Calu3 (cell line): Measurements from ENCODE around the gene B4GALT4. TPM values are rescaled to one million over a fixed set of nuclear protein-coding genes. Genes with fewer than 3 reads are reported as not detected.

Source experiments
- BruUV-seq: library from RNA; stranded (reverse); fragments of 400-500 nt; replicated peaks from 2 replicates; lab custom pipeline; 2021; lab: Mats Ljungman, UMichigan
- CTCF ChIA-PET: fragments of 300-600 bp; sonication (Branson Sonifier 250); formaldehyde crosslinking; loops from one replicate; lab custom pipeline; 2022; ENCODE audit warnings: antibody characterized with exemption; lab: Charles Lee
- DNase-seq: peaks from one replicate; pipeline ENCODE4 v3.0.0; 2022
- H3K27ac Mint-ChIP-seq: one replicate; pipeline ENCODE4 v1.8.0; 2022; ENCODE audit warnings: mixed read lengths; ENCODE audit not compliant: unreplicated experiment
- H3K27me3 Mint-ChIP-seq: one replicate; pipeline ENCODE4 v1.8.0; 2022; ENCODE audit warnings: mixed read lengths; ENCODE audit not compliant: unreplicated experiment
- H3K36me3 Mint-ChIP-seq: one replicate; pipeline ENCODE4 v1.8.0; 2022; ENCODE audit warnings: mild to moderate bottlenecking, moderate library complexity, mixed read lengths; ENCODE audit not compliant: insufficient read depth, unreplicated experiment
- H3K4me1 Mint-ChIP-seq: one replicate; pipeline ENCODE4 v1.8.0; 2022; ENCODE audit warnings: mild to moderate bottlenecking, low read depth, mixed read lengths; ENCODE audit not compliant: unreplicated experiment
- H3K4me3 Mint-ChIP-seq: one replicate; pipeline ENCODE4 v1.8.0; 2022; ENCODE audit warnings: mild to moderate bottlenecking, low read depth, moderate library complexity, mixed read lengths; ENCODE audit not compliant: unreplicated experiment
- H3K9me3 Mint-ChIP-seq: one replicate; pipeline ENCODE4 v1.8.0; 2022; ENCODE audit warnings: low read depth, mixed read lengths; ENCODE audit not compliant: unreplicated experiment
- intact Hi-C: fragments of 100-400 bp; cut with micrococcal nuclease; formaldehyde crosslinking; loops from one replicate; pipeline ENCODE4 v1.10.0; 2022; ENCODE audit not compliant: unreplicated experiment
- total RNA-seq: library from RNA; stranded (reverse); gene quantifications from 2 replicates; pipeline ENCODE4 v1.2.3, GENCODE V29; 2022
- TF ChIP-seq, protein P1 (sequence below): fragments of 200-600 bp; IDR thresholded peaks from one replicate; pipeline ENCODE4 v1.8.0; 2022; ENCODE audit warnings: antibody characterized with exemption; ENCODE audit not compliant: unreplicated experiment

Gene B4GALT4
- total RNA-seq, 1 experiment from 2014 or later, result 38.7 TPM

DNA sequence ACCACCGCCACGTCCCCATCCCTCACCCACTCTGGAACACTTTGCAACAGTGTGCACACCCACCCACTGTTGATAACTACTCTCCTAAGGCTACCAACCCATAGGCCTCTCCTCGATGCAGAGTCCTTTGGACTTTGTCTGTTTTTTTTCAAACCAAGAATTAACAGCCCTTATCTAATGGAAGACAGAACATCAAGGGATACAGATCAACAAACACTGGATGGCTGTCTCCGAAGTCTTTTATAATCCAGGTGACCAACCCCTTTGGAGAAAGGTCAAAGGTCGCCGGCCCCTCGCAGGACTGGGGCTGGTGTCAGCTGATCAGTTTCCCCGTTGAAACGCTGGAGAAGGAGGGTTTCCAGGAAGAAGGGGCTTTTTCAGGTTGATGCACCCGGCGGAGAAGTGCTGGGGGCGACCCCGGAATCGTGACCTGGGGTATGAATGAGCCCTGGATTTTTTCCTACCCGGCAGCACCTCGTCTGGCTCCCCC lies 532 bp downstream of the B4GALT4 start:
- BruUV-seq, result no TSS peak
- TF ChIP-seq, protein P1, sequence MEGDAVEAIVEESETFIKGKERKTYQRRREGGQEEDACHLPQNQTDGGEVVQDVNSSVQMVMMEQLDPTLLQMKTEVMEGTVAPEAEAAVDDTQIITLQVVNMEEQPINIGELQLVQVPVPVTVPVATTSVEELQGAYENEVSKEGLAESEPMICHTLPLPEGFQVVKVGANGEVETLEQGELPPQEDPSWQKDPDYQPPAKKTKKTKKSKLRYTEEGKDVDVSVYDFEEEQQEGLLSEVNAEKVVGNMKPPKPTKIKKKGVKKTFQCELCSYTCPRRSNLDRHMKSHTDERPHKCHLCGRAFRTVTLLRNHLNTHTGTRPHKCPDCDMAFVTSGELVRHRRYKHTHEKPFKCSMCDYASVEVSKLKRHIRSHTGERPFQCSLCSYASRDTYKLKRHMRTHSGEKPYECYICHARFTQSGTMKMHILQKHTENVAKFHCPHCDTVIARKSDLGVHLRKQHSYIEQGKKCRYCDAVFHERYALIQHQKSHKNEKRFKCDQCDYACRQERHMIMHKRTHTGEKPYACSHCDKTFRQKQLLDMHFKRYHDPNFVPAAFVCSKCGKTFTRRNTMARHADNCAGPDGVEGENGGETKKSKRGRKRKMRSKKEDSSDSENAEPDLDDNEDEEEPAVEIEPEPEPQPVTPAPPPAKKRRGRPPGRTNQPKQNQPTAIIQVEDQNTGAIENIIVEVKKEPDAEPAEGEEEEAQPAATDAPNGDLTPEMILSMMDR, result no peak
- Mint-ChIP-seq H3K9me3 (no peaks in the 10 kb centered on the region), H3K36me3 (peaks cover 31% of the 10 kb centered on the region), H3K27ac (peak overlapping the region; percentile 89), H3K4me3 (peak overlapping the region; percentile 96), H3K27me3 (no peaks in the 10 kb centered on the region), H3K4me1 (no peaks in the 10 kb centered on the region)
- CTCF ChIA-PET, result interaction anchor here (1.1 to 2.9 kb wide), 10 partner anchors 18 to 356 kb away, joined by 3 to 24 read pairs (median 10); partner anchors contain the start of gene TEX55
- intact Hi-C loops, result loop anchor here (2.0 to 5.0 kb wide), 4 partner anchors 29 to 357 kb away; no protein-coding TSS in a partner anchor
- peak; percentile 33 for DNase-seq

DNA sequence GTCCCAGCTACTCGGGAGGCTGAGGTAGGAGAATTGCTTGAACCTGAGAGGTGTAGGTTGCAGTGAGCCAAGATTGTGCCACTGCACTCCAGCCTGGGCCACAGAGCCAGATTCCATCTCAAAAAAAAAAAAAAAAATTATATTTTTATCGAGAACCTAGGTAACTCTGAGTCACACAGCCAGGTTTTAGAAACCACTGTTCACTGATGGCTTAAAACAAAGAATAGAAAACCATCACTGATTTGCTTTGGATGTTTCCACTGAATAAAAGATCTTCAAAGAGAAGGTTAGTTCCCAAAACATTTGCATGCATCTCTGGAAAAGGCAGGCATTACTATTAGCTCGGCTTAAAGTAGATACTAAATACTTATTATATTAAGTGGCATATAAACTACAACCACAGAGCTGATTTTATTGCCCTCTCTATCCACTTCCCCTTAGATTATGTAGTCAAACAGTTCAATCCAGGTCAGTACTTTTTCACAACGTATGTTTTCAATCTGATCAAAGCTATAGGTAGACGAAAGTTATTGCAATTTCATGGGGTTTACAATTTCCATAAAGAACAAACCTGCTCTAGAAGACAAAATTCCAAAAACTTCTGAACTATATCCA lies 1.4 kb downstream of the B4GALT4 start:
- Mint-ChIP-seq H3K27me3 (no peaks in the 10 kb centered on the region), H3K36me3 (peaks cover 39% of the 10 kb centered on the region), H3K4me3 (peak overlapping the region; percentile 96), H3K27ac (peak overlapping the region; percentile 89), H3K4me1 (no peaks in the 10 kb centered on the region), H3K9me3 (no peaks in the 10 kb centered on the region)
- CTCF ChIA-PET, result interaction anchor here (2.9 kb wide), 1 partner anchor 356 kb away, joined by 24 read pairs; no protein-coding TSS in a partner anchor
- DNase-seq, result no peak
- TF ChIP-seq, protein P1, result no peak
- TSS peak; percentile 53 for BruUV-seq
- intact Hi-C loops, result loop anchor here (5.0 kb wide), 1 partner anchor 62 kb away; no protein-coding TSS in a partner anchor

DNA sequence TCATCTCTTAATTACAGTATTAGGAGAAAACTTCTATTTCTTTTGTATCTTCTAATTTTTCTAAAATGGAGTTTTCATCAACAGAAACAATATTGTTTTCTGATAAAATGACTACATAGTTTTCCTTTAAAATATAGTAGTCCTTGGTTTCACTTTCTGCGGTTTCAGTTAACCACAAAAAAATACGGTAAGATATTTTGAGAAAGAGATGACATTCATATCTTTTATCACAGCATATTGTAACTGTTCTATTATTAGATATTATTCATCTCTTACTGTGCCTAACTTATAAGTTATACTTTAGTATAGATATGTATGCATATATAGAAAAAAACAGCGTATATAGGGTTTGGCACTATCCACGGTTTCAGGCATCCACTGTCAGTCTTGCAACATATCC lies 2.3 kb downstream of the B4GALT4 start:
- no TSS peak for BruUV-seq
- H3K27me3 Mint-ChIP-seq, result no peaks in the 10 kb centered on the region
- CTCF ChIA-PET, result no interaction called here
- H3K4me3 Mint-ChIP-seq, result no peak overlapping the region
- H3K9me3 Mint-ChIP-seq, result no peaks in the 10 kb centered on the region
- no peak for DNase-seq
- intact Hi-C loops, result loop anchor here (5.0 kb wide), 1 partner anchor 61 kb away; no protein-coding TSS in a partner anchor
- TF ChIP-seq, protein P1, result no peak
- no peak overlapping the region for H3K27ac Mint-ChIP-seq
- H3K36me3 Mint-ChIP-seq, result peaks cover 43% of the 10 kb centered on the region
- H3K4me1 Mint-ChIP-seq, result no peaks in the 10 kb centered on the region

DNA sequence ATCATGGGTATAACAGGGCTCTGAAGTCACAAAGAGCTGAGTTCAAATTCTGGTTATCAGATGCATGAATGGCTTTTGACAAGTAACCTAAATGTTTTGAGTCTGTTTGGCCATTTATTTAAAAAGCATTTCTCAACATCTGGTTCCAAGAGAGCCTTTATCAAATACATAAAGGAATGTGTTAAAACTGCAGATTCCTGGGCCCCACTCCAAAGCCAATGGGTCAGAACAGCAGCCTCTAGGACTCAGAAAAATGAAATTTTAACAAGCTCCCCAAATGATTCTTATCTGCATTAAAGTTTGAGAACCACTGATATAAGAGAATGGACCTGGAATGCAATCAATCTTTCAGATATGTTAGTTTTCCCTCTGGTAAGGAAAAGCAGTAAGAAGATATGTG lies 3.4 kb downstream of the B4GALT4 start:
- Mint-ChIP-seq H3K4me3 (no peak overlapping the region), H3K27ac (no peak overlapping the region), H3K27me3 (no peaks in the 10 kb centered on the region), H3K9me3 (no peaks in the 10 kb centered on the region), H3K36me3 (peaks cover 43% of the 10 kb centered on the region), H3K4me1 (no peaks in the 10 kb centered on the region)
- TF ChIP-seq, protein P1, result no peak
- intact Hi-C loops, result loop anchor here (5.0 kb wide), 1 partner anchor 60 kb away; no protein-coding TSS in a partner anchor
- no peak for DNase-seq
- no TSS peak for BruUV-seq
- CTCF ChIA-PET, result no interaction called here
